ENCODE measurements around the gene FBXL16.
"Not testable (repeated sequence)": the region's sequence is repeated elsewhere in the genome, so short reads cannot be mapped to it uniquely, and the experiment has no call there.

The FBXL16 gene

DNA sequence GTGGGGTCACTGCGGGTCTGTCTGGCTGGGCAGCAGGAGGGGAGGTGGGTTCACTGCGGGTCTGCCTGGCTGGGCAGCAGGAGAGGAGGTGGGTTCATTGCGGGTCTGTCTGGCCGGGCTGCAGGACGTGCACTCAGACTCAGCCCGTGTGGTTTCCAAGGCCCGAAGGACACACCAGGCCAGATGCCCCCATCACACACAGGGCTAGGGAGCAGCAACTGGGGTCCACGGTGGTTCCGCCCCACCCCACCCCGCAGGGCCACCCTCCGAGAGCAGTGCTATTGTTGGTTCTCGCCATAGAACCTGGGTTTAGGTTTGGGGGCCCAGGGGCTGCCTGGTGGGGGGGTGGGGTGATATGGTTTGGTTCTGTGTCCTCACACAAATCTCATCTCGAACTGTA is 41.0 kb upstream of the FBXL16 start:
- no peaks in the 10 kb centered on the region for H3K4me1 ChIP-seq
- TF ChIP-seq, protein P1, sequence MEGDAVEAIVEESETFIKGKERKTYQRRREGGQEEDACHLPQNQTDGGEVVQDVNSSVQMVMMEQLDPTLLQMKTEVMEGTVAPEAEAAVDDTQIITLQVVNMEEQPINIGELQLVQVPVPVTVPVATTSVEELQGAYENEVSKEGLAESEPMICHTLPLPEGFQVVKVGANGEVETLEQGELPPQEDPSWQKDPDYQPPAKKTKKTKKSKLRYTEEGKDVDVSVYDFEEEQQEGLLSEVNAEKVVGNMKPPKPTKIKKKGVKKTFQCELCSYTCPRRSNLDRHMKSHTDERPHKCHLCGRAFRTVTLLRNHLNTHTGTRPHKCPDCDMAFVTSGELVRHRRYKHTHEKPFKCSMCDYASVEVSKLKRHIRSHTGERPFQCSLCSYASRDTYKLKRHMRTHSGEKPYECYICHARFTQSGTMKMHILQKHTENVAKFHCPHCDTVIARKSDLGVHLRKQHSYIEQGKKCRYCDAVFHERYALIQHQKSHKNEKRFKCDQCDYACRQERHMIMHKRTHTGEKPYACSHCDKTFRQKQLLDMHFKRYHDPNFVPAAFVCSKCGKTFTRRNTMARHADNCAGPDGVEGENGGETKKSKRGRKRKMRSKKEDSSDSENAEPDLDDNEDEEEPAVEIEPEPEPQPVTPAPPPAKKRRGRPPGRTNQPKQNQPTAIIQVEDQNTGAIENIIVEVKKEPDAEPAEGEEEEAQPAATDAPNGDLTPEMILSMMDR (IDR thresholded peaks at IDR 0.05): no peak

DNA sequence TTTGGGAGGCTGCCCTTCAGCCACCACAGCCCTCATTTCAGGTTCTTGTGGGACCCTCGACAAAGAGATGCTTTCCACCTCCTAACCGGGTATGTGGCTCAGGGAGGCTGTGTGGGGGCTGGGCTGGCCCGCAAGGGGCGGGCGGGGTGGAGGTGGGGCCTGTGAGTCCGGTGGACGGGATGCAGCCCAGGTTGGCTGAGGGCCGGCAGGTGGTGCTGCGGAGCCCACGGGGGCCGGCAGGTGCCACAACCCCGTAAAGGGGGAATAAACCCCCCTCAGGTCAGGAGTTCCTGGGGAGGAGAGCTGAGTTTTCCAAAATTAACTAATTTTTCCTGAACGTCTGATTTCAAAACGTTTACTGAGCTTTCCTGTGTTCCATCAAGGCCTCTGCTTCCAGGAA is 40.1 kb upstream of the FBXL16 start:
- no peak overlapping the region for H3K27ac ChIP-seq
- no peaks in the 10 kb centered on the region for H3K9me3 ChIP-seq (ENCODE audit: control insufficient read depth, low read length)
- H3K4me3 ChIP-seq (ENCODE audit: low read depth, low read length): no peak overlapping the region
- H3K79me2 ChIP-seq: no peaks in the 10 kb centered on the region
- no peaks in the 10 kb centered on the region for H3K27me3 ChIP-seq (ENCODE audit: control insufficient read depth, insufficient read depth, low read length)
- no peak overlapping the region for H3K9ac ChIP-seq
- H3K4me2 ChIP-seq (ENCODE audit: low read length): no peak overlapping the region
- no peaks in the 10 kb centered on the region for H3K36me3 ChIP-seq (ENCODE audit: control insufficient read depth, insufficient read depth, low read length)
- no peaks in the 10 kb centered on the region for H3K4me1 ChIP-seq
- H2AFZ ChIP-seq: no peak overlapping the region
- TF ChIP-seq, protein P1 (IDR thresholded peaks at IDR 0.05): peak; percentile 48

More for the DNA sequence above, 41.0 kb upstream of the FBXL16 start:
- no peak overlapping the region for H2AFZ ChIP-seq
- no peaks in the 10 kb centered on the region for H3K79me2 ChIP-seq
- no peak overlapping the region for H3K4me2 ChIP-seq (ENCODE audit: low read length)
- no peak overlapping the region for H3K4me3 ChIP-seq (ENCODE audit: low read depth, low read length)
- H3K27me3 ChIP-seq (ENCODE audit: control insufficient read depth, insufficient read depth, low read length): no peaks in the 10 kb centered on the region
- H3K9ac ChIP-seq: no peak overlapping the region
- H3K9me3 ChIP-seq (ENCODE audit: control insufficient read depth, low read length): no peaks in the 10 kb centered on the region
- no peak overlapping the region for H3K27ac ChIP-seq
- no peaks in the 10 kb centered on the region for H3K36me3 ChIP-seq (ENCODE audit: control insufficient read depth, insufficient read depth, low read length)

DNA sequence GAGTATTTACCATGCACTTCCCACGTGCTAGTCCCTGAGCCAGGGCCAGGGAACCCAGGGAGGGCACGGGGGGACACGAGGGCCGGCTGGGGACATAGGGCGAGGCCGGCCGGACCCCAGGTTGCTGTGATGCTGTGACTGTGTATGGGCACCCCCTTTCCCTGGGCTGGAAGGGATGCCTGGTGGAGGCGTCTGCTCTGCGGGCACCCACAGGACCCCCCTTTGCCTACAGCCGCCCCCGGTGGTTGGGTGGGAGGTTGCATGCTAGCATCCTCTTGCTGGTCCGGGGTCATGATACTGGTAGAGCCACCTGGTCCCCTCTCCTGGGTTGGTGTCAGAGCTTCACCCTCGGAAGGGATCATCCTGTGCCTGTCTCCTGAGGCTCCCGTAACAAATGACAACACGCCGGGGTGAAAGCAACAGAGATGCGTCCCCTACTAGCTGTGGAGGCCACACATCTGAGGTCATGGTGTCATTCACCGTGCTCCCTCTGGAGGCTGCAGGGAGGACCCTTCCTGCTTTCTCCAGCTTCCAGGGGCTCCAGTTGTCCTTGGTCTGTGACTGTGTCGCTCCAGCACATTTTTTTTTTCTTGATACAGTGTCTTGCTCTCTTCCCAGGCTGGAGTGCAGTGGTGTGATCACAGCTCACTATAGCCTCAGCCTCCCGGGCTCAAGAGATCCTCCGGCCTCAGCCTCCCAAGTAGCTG is 38.3 kb upstream of the FBXL16 start:
- Histone ChIP-seq H3K36me3 (ENCODE audit: control insufficient read depth, insufficient read depth, low read length) (no peaks in the 10 kb centered on the region), H3K9ac (no peak overlapping the region), H3K4me1 (peaks cover 2% of the 10 kb centered on the region), H3K9me3 (ENCODE audit: control insufficient read depth, low read length) (no peaks in the 10 kb centered on the region), H3K27me3 (ENCODE audit: control insufficient read depth, insufficient read depth, low read length) (no peaks in the 10 kb centered on the region), H3K4me3 (ENCODE audit: low read depth, low read length) (no peak overlapping the region), H3K79me2 (peaks cover 4% of the 10 kb centered on the region), H2AFZ (no peak overlapping the region), H3K4me2 (ENCODE audit: low read length) (no peak overlapping the region), H3K27ac (no peak overlapping the region)
- TF ChIP-seq, protein P1 (IDR thresholded peaks at IDR 0.05): no peak

DNA sequence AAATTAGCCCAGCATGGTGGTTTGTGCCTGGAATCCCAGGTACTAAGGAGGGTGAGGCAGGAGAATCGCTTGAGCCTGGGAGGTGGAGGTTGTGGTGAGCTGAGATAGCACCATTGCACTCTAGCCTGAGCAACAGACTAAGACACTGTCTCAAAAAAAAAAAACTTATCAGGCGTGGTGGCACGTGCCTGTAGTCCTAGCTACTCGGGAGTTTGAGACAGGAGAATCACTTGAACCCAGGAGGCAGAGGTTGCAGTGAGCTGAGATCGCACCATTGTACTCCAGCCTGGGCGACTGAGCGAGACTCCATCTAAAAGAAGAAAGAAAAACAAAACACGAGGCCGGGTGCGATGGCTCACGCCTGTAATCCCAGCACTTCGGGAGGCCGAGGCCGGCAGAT is 37.3 kb upstream of the FBXL16 start:
- H3K79me2 ChIP-seq; H3K4me3 ChIP-seq (ENCODE audit: low read depth, low read length); H3K27ac ChIP-seq; H3K4me2 ChIP-seq (ENCODE audit: low read length); H3K27me3 ChIP-seq (ENCODE audit: control insufficient read depth, insufficient read depth, low read length); H2AFZ ChIP-seq; H3K9ac ChIP-seq; H3K36me3 ChIP-seq (ENCODE audit: control insufficient read depth, insufficient read depth, low read length); H3K4me1 ChIP-seq; H3K9me3 ChIP-seq (ENCODE audit: control insufficient read depth, low read length): not testable (repeated sequence)

DNA sequence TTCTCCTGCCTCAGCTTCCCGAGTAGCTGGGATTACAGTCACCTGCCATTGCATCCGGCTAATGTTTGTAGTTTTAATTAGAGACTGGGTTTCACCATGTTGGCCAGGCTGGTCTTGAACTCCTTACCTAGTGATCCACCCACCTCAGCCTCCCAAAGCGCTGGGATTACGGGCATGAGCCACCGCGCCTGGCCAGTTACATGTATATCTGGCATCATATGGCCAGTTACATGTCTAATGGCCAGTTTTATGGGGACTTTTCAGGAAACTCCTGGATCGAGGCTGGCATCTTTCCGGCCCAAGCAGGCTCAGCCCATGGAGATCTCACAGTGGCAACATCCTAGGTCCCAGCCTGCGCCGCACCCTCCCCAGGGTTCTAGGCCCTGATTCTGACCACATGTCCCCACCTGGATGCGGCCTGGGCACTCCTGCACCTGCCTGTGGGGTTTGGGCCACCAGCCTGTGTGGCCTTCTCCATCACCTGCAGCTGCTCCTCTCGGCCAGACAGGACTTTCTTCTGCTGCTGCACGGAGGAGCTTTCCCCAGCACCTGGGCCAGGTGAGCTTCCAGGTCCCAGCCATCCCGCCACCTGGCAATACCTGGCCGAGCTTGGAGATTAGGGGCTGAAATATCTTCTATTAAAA is 36.5 kb upstream of the FBXL16 start:
- TF ChIP-seq, protein P1 (IDR thresholded peaks at IDR 0.05): no peak
- H3K4me2 ChIP-seq (ENCODE audit: low read length): no peak overlapping the region
- H3K27me3 ChIP-seq (ENCODE audit: control insufficient read depth, insufficient read depth, low read length): no peaks in the 10 kb centered on the region
- no peaks in the 10 kb centered on the region for H3K36me3 ChIP-seq (ENCODE audit: control insufficient read depth, insufficient read depth, low read length)
- no peak overlapping the region for H3K27ac ChIP-seq
- H3K4me1 ChIP-seq: peaks cover 2% of the 10 kb centered on the region
- H3K4me3 ChIP-seq (ENCODE audit: low read depth, low read length): no peak overlapping the region
- no peak overlapping the region for H3K9ac ChIP-seq
- H3K9me3 ChIP-seq (ENCODE audit: control insufficient read depth, low read length): no peaks in the 10 kb centered on the region
- H3K79me2 ChIP-seq: peaks cover 4% of the 10 kb centered on the region
- no peak overlapping the region for H2AFZ ChIP-seq

Measured in parathyroid adenoma (tissue), 2 donors.